RWPE2 (cell line): ENCODE results near the gene MRTFB.
A peak's percentile ranks its signal among the peaks of the same experiment; 100 is the strongest.

Experiments used
- ATAC-seq: fragments of 200-7000 bp; cut with Tn5 transposase; 3 replicates; pipeline ENCODE4 v1.9.1; 2021; ENCODE audit warnings: low read depth
- DNase-seq: peaks from one replicate; pipeline ENCODE4 v3.0.0-alpha.2; 2020; ENCODE audit warnings: low spot score
- H3K27ac ChIP-seq: fragments of 450-650 bp; 2 replicates; pipeline ENCODE4 v1.5.1; 2017; ENCODE audit warnings: mild to moderate bottlenecking; ENCODE audit not compliant: poor library complexity, severe bottlenecking
- H3K27me3 ChIP-seq: fragments of 250-450 bp; sonication (Bioruptor Pico); 2 replicates; pipeline ENCODE4 v1.5.1; 2021; ENCODE audit warnings: mild to moderate bottlenecking, moderate library complexity; ENCODE audit not compliant: insufficient read depth, poor library complexity, severe bottlenecking
- H3K36me3 ChIP-seq: fragments of 250-450 bp; sonication (Bioruptor Pico); 2 replicates; pipeline ENCODE4 v1.5.1; 2020; ENCODE audit warnings: low read depth, mild to moderate bottlenecking, moderate library complexity
- H3K4me1 ChIP-seq: fragments of 250-450 bp; sonication (Bioruptor Pico); 2 replicates; pipeline ENCODE4 v1.5.1; 2021; ENCODE audit warnings: mild to moderate bottlenecking, moderate library complexity; ENCODE audit not compliant: insufficient read depth, poor library complexity, severe bottlenecking
- H3K4me3 ChIP-seq: fragments of 250-450 bp; sonication (Bioruptor Pico); 2 replicates; pipeline ENCODE4 v1.5.1; 2021; ENCODE audit warnings: mild to moderate bottlenecking, moderate library complexity; ENCODE audit not compliant: severe bottlenecking
- H3K9me3 ChIP-seq: fragments of 250-450 bp; sonication (Bioruptor Pico); 2 replicates; pipeline ENCODE4 v1.5.1; 2021; ENCODE audit warnings: mild to moderate bottlenecking, moderate library complexity; ENCODE audit not compliant: severe bottlenecking
- TF ChIP-seq, protein P1 (sequence below): fragments of 450-650 bp; IDR thresholded peaks from one replicate; pipeline ENCODE4 v1.5.1; 2017; ENCODE audit warnings: mild to moderate bottlenecking, moderate library complexity; ENCODE audit not compliant: poor library complexity, severe bottlenecking

MRTFB gene

DNA sequence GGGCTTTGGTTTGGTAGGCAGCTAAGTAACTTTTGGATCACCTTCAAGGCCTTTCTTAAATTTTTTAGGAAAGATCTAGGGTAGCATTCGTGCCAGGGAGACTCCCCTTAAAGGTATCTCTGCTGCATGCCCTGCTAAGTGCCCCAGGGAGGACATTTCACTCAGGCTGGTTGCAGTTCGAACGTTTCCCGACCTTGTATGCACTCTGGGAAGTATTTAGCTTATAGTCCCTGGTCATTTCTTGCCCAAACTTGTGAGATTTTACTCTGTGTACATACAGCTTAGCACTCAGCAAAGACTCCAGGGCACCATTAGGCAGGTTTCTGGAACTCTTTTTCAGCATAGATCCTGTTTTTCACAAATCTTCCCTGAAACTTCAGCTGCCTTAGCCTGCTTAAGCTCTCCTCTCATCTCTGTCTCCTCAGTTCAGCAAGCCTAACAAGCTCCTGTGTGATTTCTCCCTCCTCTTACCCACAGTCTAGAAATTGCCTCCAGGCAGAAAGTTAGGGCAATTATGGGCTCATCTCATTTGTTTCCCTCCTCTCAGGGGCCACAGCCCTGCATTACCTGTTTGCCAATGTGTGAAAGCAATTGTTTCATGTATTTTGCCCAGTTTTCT lies 84.6 kb downstream of the MRTFB start:
- Histone ChIP-seq H3K4me3 (no peak overlapping the region), H3K36me3 (no peaks in the 10 kb centered on the region; the same call in 1 of the 2 replicates), H3K4me1 (peaks cover 14% of the 10 kb centered on the region), H3K27me3 (no peaks in the 10 kb centered on the region), H3K9me3 (peaks cover 3% of the 10 kb centered on the region), H3K27ac (peak overlapping the region; percentile 31)
- ATAC-seq (peak; percentile 76), DNase-seq (no peak)
- TF ChIP-seq, protein P1, sequence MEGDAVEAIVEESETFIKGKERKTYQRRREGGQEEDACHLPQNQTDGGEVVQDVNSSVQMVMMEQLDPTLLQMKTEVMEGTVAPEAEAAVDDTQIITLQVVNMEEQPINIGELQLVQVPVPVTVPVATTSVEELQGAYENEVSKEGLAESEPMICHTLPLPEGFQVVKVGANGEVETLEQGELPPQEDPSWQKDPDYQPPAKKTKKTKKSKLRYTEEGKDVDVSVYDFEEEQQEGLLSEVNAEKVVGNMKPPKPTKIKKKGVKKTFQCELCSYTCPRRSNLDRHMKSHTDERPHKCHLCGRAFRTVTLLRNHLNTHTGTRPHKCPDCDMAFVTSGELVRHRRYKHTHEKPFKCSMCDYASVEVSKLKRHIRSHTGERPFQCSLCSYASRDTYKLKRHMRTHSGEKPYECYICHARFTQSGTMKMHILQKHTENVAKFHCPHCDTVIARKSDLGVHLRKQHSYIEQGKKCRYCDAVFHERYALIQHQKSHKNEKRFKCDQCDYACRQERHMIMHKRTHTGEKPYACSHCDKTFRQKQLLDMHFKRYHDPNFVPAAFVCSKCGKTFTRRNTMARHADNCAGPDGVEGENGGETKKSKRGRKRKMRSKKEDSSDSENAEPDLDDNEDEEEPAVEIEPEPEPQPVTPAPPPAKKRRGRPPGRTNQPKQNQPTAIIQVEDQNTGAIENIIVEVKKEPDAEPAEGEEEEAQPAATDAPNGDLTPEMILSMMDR = no peak

DNA sequence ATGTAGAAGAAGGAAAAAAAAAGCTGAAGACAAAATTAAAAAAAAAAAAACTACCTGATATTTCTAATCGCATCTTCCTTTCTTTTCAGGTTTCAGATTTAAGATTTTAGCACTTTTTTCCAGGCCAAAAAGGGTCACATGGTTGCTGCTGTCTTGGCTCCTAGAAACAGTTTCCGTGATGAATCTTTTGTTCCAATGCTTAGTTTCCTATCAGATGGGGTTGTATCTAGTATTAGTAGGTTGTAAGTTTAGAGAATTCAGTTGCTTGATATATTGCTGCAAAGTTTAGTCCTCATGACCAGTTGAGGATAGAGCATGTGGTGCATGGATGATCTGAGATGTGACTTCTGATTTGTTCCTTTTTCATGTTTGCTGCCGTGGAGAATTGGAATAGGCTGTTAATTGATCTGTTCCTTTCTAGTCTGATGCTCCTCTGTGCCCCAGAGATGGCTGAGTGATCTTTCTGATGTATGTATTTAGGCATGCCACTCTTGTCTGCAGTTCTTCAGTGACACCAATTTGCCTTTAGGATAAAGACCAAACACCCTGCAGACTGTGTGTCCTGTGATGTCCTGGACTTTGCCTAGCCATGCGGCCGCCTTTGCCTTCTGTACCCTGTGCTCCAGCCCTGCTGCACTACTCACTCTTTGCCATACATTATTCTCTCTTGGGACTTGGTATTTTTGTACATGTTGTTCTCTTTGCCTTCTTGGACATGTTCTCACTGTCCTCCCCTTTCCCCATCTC lies 94.0 kb downstream of the MRTFB start:
- no peak overlapping the region for H3K27ac ChIP-seq
- no peak for ATAC-seq
- DNase-seq = no peak
- no peak overlapping the region for H3K4me3 ChIP-seq
- TF ChIP-seq, protein P1 = no peak
- no peaks in the 10 kb centered on the region for H3K4me1 ChIP-seq
- H3K9me3 ChIP-seq = no peaks in the 10 kb centered on the region
- no peaks in the 10 kb centered on the region for H3K27me3 ChIP-seq
- no peaks in the 10 kb centered on the region for H3K36me3 ChIP-seq

DNA sequence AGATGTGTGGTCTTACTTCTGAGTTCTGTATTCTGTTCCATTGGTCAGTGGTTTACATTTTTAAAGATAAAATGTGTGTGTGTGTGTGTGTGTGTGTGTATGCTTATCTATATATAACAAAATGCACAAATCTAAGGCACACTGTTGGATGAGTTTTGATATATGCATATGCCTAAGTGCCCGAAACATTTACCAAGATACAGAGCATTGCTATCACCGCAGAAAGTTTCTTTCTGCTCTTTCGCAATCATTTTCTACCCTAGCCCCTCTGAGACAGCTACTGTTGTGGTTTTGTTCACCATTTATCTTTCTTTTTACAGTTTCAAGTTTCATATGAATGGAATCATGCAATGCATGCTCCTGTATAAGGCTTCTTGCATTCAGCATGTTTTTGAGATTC lies 97.0 kb downstream of the MRTFB start:
- TF ChIP-seq, protein P1 = no peak
- no peak overlapping the region for H3K27ac ChIP-seq
- no peak overlapping the region for H3K4me3 ChIP-seq
- no peaks in the 10 kb centered on the region for H3K9me3 ChIP-seq
- no peaks in the 10 kb centered on the region for H3K36me3 ChIP-seq
- no peaks in the 10 kb centered on the region for H3K27me3 ChIP-seq
- H3K4me1 ChIP-seq = no peaks in the 10 kb centered on the region
- ATAC-seq (no peak), DNase-seq (no peak)

DNA sequence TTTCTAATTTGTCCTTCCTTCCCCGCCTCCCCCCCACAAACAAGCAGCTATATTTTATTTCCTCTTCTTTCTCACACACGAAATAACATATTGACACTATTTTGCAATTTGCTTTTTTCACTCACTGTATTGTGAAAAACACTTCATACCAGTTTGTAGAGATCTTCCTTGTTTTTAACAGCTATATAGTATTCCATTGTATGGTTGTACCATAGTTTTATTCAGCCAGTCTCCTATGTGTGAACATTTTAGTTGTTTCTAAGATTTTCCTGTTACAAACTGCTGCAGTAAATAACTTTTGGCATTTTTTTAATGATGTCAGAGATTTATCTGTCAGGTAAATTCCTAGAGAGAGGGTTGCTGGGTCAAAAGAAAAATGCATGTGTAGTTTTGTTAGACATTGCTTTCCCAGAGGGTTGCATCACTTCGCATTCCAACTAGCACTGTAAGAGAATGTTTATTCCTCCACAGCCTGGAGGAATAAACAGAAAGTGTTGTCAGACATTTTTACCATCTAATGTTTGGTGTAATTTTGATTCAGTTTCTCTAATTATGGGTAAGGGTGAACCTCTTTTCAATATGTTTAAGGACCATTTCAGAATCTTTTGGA lies 101.2 kb downstream of the MRTFB start:
- no peaks in the 10 kb centered on the region for H3K4me1 ChIP-seq
- no peaks in the 10 kb centered on the region for H3K27me3 ChIP-seq
- no peaks in the 10 kb centered on the region for H3K9me3 ChIP-seq
- H3K4me3 ChIP-seq = no peak overlapping the region
- H3K36me3 ChIP-seq = no peaks in the 10 kb centered on the region
- ATAC-seq (peak; percentile 68; the same call in 2 of the 3 replicates), DNase-seq (no peak)
- TF ChIP-seq, protein P1 = no peak
- H3K27ac ChIP-seq = no peak overlapping the region
